Measurements from ENCODE around the gene BFSP2. TPM values are rescaled to one million over a fixed set of nuclear protein-coding genes. Genes with fewer than 3 reads are reported as not detected.

BFSP2 gene
- polyA plus RNA-seq, 3 donors from 2014 or later, result 0.83 TPM; not detected in 2

DNA sequence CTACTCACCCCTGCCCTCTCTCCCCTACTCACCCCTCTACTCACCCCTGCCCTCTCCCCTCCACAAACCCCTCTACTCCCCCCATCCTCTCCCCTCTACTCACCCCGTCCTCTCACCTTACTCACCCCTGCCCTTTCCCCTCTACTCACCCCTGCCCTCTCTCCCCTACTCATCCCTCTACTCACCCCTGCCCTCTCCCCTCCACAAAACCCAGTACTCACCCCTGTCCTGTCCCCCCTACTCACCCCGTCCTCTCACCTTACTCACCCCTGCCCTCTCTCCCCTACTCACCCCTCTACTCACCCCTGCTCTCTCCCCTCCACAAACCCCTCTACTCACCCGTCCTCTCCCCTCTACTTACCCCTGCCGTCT, 14.2 kb downstream of the BFSP2 start:
- Mint-ChIP-seq H3K27me3 (ENCODE audit: low read depth in 3 of 3) (peaks cover 0 to 2% (median 0%) of the 10 kb centered on the region in 3 donors), H3K36me3 (no peaks in the 10 kb centered on the region), H3K9me3 (no peaks in the 10 kb centered on the region), H3K27ac (no peak overlapping the region), H3K4me3 (no peak overlapping the region), H3K4me1 (no peaks in the 10 kb centered on the region)
- DNase-seq, result no peak

- H3K4me1 Mint-ChIP-seq, result no peaks in the 10 kb centered on the region
- H3K27me3 Mint-ChIP-seq (ENCODE audit: low read depth in 3 of 3), result peaks cover 0 to 6% (median 0%) of the 10 kb centered on the region in 3 donors
- DNase-seq, result no peak
- H3K27ac Mint-ChIP-seq, result no peak overlapping the region
- no peak overlapping the region for H3K4me3 Mint-ChIP-seq
- no peaks in the 10 kb centered on the region for H3K36me3 Mint-ChIP-seq
- H3K9me3 Mint-ChIP-seq, result no peaks in the 10 kb centered on the region
Observed at GRCh38 chr3:133418361-133418760, 18.5 kb downstream of the BFSP2 start.

GRCh38 chr3:133419151-133419909, 19.5 kb downstream of the BFSP2 start:
- Mint-ChIP-seq H3K36me3 (no peaks in the 10 kb centered on the region), H3K9me3 (no peaks in the 10 kb centered on the region), H3K27ac (peak overlapping the region in 1 of 6 donors; percentile 34), H3K4me3 (no peak overlapping the region), H3K4me1 (no peaks in the 10 kb centered on the region), H3K27me3 (ENCODE audit: low read depth in 3 of 3) (peaks cover 0 to 6% (median 4%) of the 10 kb centered on the region in 3 donors)
- no peak for DNase-seq

DNA sequence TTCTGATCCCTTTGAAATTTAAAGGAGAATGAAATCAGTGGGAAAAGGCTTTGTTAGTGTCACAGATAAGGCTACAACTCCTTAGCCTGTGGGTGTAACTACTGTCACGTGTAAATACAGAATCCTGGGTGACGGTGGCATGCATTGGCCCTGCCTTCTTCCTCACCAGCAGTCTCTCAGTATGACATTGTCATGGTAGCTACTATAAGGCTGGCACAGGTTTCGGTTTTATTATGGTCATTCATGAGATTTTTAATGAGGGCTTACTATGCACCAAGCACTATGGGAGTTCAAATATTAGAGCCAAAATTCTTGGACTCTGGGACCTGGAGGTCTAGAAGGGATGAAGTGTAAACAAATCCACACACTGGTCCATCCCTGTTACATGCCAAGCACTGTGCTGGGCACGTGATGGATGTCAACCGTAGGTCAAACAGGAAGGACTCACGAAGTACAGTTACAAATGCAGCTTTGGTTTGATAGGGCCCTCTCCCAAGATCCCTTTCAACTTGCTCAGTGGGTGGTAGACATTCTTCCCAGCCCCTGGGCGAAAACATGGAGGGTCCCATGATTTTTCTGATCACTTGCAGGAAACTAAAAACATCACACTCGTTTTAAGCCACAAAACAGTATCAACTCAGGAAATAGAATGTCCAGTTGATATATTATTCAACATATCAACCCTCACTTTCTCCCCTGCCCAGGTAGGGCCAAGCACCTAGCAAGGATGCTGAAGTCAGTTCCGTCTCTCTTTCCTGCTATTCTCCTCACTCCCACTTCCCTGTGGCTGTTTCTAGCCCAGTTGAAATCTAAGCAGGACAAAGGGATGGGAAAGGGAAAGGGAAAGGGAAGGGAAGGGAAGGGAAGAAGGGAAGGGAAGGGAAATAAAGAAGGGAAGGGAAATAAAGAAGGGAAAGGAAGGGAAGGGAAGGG, 25.3 kb downstream of the BFSP2 start:
- no peak overlapping the region for H3K4me3 Mint-ChIP-seq
- H3K27ac Mint-ChIP-seq, result no peak overlapping the region
- H3K4me1 Mint-ChIP-seq, result no peaks in the 10 kb centered on the region
- H3K36me3 Mint-ChIP-seq, result no peaks in the 10 kb centered on the region
- no peaks in the 10 kb centered on the region for H3K9me3 Mint-ChIP-seq
- H3K27me3 Mint-ChIP-seq (ENCODE audit: low read depth in 3 of 3), result peaks cover 4 to 21% (median 4%) of the 10 kb centered on the region in 3 donors
- no peak for DNase-seq

GRCh38 chr3:133425898-133426297, 26.0 kb downstream of the BFSP2 start:
- H3K9me3 Mint-ChIP-seq, result no peaks in the 10 kb centered on the region
- no peak overlapping the region for H3K4me3 Mint-ChIP-seq
- H3K4me1 Mint-ChIP-seq, result no peaks in the 10 kb centered on the region
- peaks cover 4 to 21% (median 4%) of the 10 kb centered on the region in 3 donors for H3K27me3 Mint-ChIP-seq (ENCODE audit: low read depth in 3 of 3)
- H3K27ac Mint-ChIP-seq, result no peak overlapping the region
- H3K36me3 Mint-ChIP-seq, result no peaks in the 10 kb centered on the region
- DNase-seq, result no peak

DNA sequence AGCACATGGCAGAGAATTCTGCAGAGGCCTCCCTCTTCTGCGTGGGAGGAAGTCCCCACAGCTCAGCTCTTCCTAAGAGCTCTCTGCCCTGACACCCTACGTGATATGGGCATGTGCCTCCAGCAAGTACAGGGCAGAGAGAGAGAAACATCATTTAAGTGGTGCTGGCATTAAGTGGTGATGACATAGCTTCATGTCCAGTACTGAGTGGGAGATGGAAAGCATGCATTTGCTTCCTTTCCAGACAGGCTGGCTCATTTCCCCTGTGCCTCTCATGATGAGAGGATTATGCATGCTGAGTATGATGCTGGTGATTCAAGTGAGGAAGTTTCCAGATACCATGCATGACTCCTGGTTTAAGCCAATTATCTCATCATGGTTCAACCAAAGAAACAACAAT, 26.9 kb downstream of the BFSP2 start:
- Mint-ChIP-seq H3K27ac (no peak overlapping the region), H3K9me3 (no peaks in the 10 kb centered on the region), H3K4me1 (no peaks in the 10 kb centered on the region), H3K36me3 (no peaks in the 10 kb centered on the region), H3K4me3 (no peak overlapping the region), H3K27me3 (ENCODE audit: low read depth in 3 of 3) (peaks cover 4 to 20% (median 4%) of the 10 kb centered on the region in 3 donors)
- no peak for DNase-seq

- Mint-ChIP-seq H3K27me3 (ENCODE audit: low read depth in 3 of 3) (peaks cover 2 to 16% (median 4%) of the 10 kb centered on the region in 3 donors), H3K4me3 (no peak overlapping the region)
Observed at GRCh38 chr3:133428552-133428951, 28.7 kb downstream of the BFSP2 start.

DNA sequence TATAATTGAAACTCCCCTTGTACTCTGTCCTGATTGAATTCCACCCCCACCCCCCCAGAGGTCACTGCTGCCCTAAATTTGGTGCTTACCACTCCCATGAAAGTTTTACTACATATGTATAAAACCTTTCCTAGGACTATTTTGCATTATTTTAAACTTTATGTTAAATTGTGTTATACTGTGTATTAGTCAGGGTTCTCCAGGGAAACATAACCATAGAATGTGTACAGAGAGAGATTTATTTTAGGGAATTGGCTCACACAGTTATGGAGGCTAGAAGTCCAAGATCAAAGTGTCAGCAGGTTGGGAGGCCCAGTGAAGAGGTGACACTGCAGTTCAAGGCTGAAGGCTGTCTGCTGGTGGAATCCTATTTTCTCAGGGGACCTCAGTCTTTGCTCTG, 29.2 kb downstream of the BFSP2 start:
- no peaks in the 10 kb centered on the region for H3K9me3 Mint-ChIP-seq
- H3K27ac Mint-ChIP-seq, result no peak overlapping the region
- no peak for DNase-seq
- H3K4me3 Mint-ChIP-seq, result no peak overlapping the region
- no peaks in the 10 kb centered on the region for H3K36me3 Mint-ChIP-seq
- no peaks in the 10 kb centered on the region for H3K4me1 Mint-ChIP-seq
- peaks cover 0 to 16% (median 4%) of the 10 kb centered on the region in 3 donors for H3K27me3 Mint-ChIP-seq (ENCODE audit: low read depth in 3 of 3)

More at GRCh38 chr3:133428552-133428951, 28.7 kb downstream of the BFSP2 start:
- no peaks in the 10 kb centered on the region for H3K36me3 Mint-ChIP-seq
- no peak overlapping the region for H3K27ac Mint-ChIP-seq
- DNase-seq, result no peak
- no peaks in the 10 kb centered on the region for H3K9me3 Mint-ChIP-seq
- no peaks in the 10 kb centered on the region for H3K4me1 Mint-ChIP-seq

DNA sequence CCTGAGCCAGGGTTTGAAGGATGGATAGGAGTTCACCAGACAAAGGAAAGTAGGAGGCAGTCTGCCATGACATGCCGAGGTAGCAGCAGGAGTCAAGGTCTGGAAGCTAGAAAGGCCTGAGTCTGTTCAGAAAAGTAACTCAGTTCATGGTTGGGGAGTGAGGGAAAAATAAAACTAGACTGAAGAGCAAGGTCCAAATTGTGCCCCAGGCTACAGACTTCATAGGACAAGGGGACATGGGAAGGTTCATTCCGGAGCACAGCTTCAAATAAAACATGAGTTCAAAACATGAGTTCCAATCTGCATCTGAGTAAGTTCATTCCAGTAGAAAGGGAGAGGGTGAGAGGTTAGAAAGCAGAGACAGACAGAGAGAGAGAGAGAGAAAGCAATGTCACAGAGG, 39.7 kb downstream of the BFSP2 start:
- H3K27ac Mint-ChIP-seq, result peak overlapping the region in 1 of 6 donors; percentile 24
- H3K4me3 Mint-ChIP-seq, result no peak overlapping the region
- H3K36me3 Mint-ChIP-seq, result peaks cover 0 to 5% (median 0%) of the 10 kb centered on the region in 3 donors
- H3K9me3 Mint-ChIP-seq, result no peaks in the 10 kb centered on the region
- no peak for DNase-seq
- H3K4me1 Mint-ChIP-seq, result peaks cover 14 to 17% of the 10 kb centered on the region in 2 donors
- H3K27me3 Mint-ChIP-seq (ENCODE audit: low read depth in 3 of 3), result peaks cover 0 to 5% (median 2%) of the 10 kb centered on the region in 3 donors

DNA sequence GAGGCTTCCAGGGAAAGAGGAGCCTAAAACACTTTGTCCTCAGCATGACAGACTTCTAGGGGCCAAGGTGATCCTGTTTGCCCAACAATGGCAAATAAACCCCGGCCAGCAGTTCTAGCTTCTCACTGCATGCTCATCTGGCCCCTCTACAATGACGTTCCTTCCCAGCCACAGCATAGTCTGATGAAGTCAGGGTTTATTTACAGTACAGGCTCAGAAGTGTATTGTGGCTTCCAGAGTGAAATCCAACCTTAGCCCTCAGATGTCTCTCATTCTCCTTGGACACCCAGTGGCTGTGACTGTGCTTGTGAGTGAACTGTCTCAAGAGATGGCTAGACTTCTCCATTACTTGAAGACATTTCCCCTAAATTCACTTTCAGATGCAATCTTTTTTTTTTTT, 40.8 kb downstream of the BFSP2 start:
- peaks cover 0 to 5% (median 0%) of the 10 kb centered on the region in 3 donors for H3K36me3 Mint-ChIP-seq
- peaks cover under 1 to 5% (median 2%) of the 10 kb centered on the region in 3 donors for H3K27me3 Mint-ChIP-seq (ENCODE audit: low read depth in 3 of 3)
- no peaks in the 10 kb centered on the region for H3K9me3 Mint-ChIP-seq
- no peak overlapping the region for H3K4me3 Mint-ChIP-seq
- DNase-seq, result no peak
- no peak overlapping the region for H3K27ac Mint-ChIP-seq
- peaks cover 14 to 17% of the 10 kb centered on the region in 2 donors for H3K4me1 Mint-ChIP-seq

- Mint-ChIP-seq H3K27ac (peak overlapping the region; percentile 60 to 94 (median 90)), H3K9me3 (no peaks in the 10 kb centered on the region), H3K4me3 (peak overlapping the region; percentile 72 to 89 (median 81)), H3K4me1 (peaks cover 14 to 17% of the 10 kb centered on the region in 2 donors), H3K36me3 (peaks cover 0 to 5% (median 0%) of the 10 kb centered on the region in 3 donors), H3K27me3 (ENCODE audit: low read depth in 3 of 3) (peaks cover 2 to 5% (median 2%) of the 10 kb centered on the region in 3 donors)
- DNase-seq, result peak in 2 of 3 donors; percentile 17 to 30
Observed at GRCh38 chr3:133441867-133442270, 42.0 kb downstream of the BFSP2 start.

DNA sequence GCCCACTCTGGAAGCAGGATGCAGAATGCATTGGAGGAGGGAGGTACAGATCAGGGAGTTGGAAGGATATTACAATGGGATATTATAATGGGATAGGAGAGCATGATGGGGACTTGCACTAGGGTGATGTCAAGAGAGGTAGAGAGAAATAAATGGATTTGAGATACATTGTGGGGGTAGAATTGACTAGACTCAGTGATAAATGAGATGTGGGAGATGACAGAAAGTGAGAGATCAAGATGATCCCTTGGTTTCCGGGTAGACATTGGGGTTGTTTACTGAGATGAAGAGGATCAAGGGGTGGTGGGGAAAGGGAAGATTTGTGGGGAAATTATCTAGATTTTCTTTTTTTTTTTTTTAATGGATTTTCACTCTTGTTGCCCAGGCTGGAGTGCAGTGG, 42.7 kb downstream of the BFSP2 start:
- peak overlapping the region in 5 of 6 donors; percentile 4 to 94 (median 88) for H3K27ac Mint-ChIP-seq
- H3K4me1 Mint-ChIP-seq, result peaks cover 14 to 17% of the 10 kb centered on the region in 2 donors
- H3K36me3 Mint-ChIP-seq, result peaks cover 0 to 5% (median 0%) of the 10 kb centered on the region in 3 donors
- peak overlapping the region in 1 of 5 donors; percentile 89 for H3K4me3 Mint-ChIP-seq
- no peaks in the 10 kb centered on the region for H3K9me3 Mint-ChIP-seq
- no peak for DNase-seq
- peaks cover 2 to 5% (median 2%) of the 10 kb centered on the region in 3 donors for H3K27me3 Mint-ChIP-seq (ENCODE audit: low read depth in 3 of 3)

DNA sequence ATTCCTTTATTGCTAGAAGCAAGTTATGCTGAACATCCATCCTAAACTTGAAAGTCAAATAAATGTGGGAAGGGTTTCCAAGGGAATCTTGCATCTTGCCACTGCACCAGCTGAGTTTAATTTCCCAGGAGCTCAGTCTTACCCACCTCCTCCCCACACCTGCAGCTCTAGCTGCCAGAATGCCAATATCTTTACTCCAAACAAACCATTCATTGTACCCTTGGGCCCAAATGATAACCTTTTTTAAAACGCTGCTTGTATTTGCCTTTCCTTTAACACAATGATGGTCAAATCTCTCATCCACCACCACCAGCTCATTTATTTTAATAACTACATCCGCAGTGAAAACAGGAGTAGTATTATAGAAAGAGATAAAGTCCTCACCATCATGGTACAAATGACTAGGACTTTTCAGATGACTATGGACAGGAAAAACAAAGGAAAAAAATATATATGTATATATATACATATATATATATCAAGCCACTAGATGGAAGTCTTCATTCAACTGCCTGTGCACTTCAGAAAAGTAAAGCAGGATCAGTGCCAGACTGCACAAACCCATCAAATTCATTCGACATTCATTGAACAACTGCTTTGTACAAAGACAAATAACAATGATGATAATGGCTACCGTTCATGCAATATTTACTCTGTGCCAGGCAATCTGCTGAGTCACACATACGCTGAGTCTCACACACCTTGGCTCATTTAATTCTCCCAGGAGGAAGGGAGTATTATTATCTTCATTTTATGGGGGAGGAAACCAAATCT, 44.0 kb downstream of the BFSP2 start:
- Mint-ChIP-seq H3K9me3 (no peaks in the 10 kb centered on the region), H3K27me3 (ENCODE audit: low read depth in 3 of 3) (peaks cover 2% of the 10 kb centered on the region in 3 donors), H3K27ac (peak overlapping the region in 1 of 6 donors; percentile 5), H3K4me3 (no peak overlapping the region), H3K4me1 (peaks cover 14 to 17% of the 10 kb centered on the region in 2 donors), H3K36me3 (peaks cover 0 to 5% (median 0%) of the 10 kb centered on the region in 3 donors)
- DNase-seq, result no peak
